GM21360 (cell line): ENCODE measurements around the gene HS6ST1.

Source experiments
- ATAC-seq: cut with Tn5 transposase; IDR thresholded peaks from one replicate; pipeline ENCODE4 v1.9.1; 2021; ENCODE audit warnings: mild to moderate bottlenecking, moderate library complexity; ENCODE audit not compliant: unreplicated experiment

Gene HS6ST1

GRCh38 chr2:128284037-128284441, 34.6 kb downstream of the HS6ST1 start:
- ATAC-seq, result no peak

- ATAC-seq, result no peak
These were observed 35.5 kb downstream of the HS6ST1 start for GRCh38 chr2:128282976-128283810.

GRCh38 chr2:128282246-128282975, 36.3 kb downstream of the HS6ST1 start:
- no peak for ATAC-seq

GRCh38 chr2:128281852-128282245, 36.8 kb downstream of the HS6ST1 start:
- no peak for ATAC-seq

GRCh38 chr2:128280901-128281321, 37.8 kb downstream of the HS6ST1 start:
- ATAC-seq, result no peak

- ATAC-seq, result no peak
These were observed 38.4 kb downstream of the HS6ST1 start for GRCh38 chr2:128280158-128280871.

- ATAC-seq, result no peak
These were observed 38.9 kb downstream of the HS6ST1 start for GRCh38 chr2:128279786-128280157.

- no peak for ATAC-seq
These were observed 39.7 kb downstream of the HS6ST1 start for GRCh38 chr2:128279009-128279408.

- ATAC-seq, result no peak
These were observed 40.5 kb downstream of the HS6ST1 start for GRCh38 chr2:128277961-128278681.

GRCh38 chr2:128276878-128277675, 41.6 kb downstream of the HS6ST1 start:
- no peak for ATAC-seq

GRCh38 chr2:128275498-128276045, 43.1 kb downstream of the HS6ST1 start:
- no peak for ATAC-seq

- no peak for ATAC-seq
These were observed 44.5 kb downstream of the HS6ST1 start for GRCh38 chr2:128274218-128274617.

GRCh38 chr2:128273469-128274081, 45.1 kb downstream of the HS6ST1 start:
- ATAC-seq, result no peak

- no peak for ATAC-seq
These were observed 45.8 kb downstream of the HS6ST1 start for GRCh38 chr2:128272601-128273468.

GRCh38 chr2:128271911-128272600, 46.6 kb downstream of the HS6ST1 start:
- ATAC-seq, result no peak

- no peak for ATAC-seq
These were observed 47.1 kb downstream of the HS6ST1 start for GRCh38 chr2:128271597-128271910.

GRCh38 chr2:128270672-128271596, 47.7 kb downstream of the HS6ST1 start:
- no peak for ATAC-seq
